Measurements from ENCODE around the gene GPAT2.
"Not testable (repeated sequence)": the region's sequence is repeated elsewhere in the genome, so short reads cannot be mapped to it uniquely, and the experiment has no call there.

DNA sequence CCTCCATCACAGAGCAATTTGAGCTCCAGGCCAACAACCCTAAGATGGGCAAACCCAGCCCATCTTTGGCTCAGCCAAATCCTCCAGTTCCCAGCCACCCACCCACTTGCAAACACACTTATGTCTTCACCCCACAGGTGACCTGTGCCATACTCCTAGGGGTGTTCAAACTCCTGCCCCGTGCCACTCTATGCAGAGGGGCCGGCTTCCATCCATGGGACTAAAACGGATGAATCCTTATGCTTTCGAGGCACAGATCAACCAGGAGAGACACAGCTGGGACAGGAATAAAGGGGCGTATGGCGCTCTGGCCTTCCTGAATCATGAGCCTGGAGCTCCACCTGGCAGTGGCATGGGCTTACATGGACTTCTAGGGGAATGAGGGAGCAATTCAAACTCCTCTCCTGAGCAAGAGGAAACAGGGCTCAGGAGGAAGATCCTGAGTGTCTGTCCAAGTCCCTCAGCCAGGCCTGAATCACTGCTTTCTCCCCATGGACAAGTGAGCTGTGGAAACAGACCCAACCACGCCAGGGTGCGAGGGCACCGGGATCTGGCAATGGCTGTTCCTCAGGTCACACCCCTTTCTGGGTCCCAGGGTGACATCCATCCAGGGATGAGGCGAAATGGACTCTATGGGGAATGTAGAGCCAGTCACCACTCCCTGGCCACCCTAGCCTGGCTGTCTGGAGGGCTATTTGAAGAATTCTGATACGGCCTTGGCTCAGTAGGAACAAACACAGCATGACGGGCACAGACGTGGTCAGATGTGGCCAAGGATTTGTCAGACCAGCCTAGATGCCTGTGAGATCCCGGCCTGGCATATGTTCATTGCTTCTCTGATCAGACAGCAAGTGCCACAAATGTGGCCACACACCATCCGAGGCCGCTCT, 36.6 kb upstream of the GPAT2 start:
- TF ChIP-seq, protein P1, sequence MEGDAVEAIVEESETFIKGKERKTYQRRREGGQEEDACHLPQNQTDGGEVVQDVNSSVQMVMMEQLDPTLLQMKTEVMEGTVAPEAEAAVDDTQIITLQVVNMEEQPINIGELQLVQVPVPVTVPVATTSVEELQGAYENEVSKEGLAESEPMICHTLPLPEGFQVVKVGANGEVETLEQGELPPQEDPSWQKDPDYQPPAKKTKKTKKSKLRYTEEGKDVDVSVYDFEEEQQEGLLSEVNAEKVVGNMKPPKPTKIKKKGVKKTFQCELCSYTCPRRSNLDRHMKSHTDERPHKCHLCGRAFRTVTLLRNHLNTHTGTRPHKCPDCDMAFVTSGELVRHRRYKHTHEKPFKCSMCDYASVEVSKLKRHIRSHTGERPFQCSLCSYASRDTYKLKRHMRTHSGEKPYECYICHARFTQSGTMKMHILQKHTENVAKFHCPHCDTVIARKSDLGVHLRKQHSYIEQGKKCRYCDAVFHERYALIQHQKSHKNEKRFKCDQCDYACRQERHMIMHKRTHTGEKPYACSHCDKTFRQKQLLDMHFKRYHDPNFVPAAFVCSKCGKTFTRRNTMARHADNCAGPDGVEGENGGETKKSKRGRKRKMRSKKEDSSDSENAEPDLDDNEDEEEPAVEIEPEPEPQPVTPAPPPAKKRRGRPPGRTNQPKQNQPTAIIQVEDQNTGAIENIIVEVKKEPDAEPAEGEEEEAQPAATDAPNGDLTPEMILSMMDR (conservative IDR thresholded peaks at IDR 0.05; ENCODE audit: low read depth, low read length) = not testable (repeated sequence)
- TF ChIP-seq EZH2 (IDR thresholded peaks at IDR 0.05; ENCODE audit: borderline replicate concordance, low read depth, low read length, poor library complexity, severe bottlenecking) = not testable (repeated sequence)
